ENCODE measurements around the gene LRP1.

DNA sequence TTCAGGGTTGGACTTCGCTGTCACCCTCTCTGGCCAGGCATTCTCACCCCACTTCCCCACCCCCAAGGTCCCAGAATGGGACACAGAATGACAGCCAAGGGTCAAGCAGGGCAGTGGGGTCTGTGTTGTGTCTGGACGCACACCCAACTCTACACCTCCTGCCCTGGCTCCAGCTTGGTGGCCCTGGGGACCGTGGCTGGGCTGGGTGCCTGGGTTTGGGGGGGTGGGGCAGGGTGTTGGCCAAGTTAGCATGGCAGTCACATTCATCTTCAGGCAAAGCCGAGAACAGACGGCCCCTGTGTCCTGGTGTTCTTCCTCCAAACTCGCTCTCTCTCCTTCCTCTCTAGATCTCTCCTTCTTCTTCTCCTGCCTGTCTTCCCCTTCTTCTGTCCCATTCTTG is 5.6 kb downstream of the LRP1 start:
- TF ChIP-seq POLR2AphosphoS5 (IDR thresholded peaks at IDR 0.05; ENCODE audit: low read depth, low read length) (no peak), TAF1 (IDR thresholded peaks at IDR 0.05; ENCODE audit: borderline replicate concordance, insufficient read depth, low read length) (no peak)
- TF ChIP-seq, protein P1, sequence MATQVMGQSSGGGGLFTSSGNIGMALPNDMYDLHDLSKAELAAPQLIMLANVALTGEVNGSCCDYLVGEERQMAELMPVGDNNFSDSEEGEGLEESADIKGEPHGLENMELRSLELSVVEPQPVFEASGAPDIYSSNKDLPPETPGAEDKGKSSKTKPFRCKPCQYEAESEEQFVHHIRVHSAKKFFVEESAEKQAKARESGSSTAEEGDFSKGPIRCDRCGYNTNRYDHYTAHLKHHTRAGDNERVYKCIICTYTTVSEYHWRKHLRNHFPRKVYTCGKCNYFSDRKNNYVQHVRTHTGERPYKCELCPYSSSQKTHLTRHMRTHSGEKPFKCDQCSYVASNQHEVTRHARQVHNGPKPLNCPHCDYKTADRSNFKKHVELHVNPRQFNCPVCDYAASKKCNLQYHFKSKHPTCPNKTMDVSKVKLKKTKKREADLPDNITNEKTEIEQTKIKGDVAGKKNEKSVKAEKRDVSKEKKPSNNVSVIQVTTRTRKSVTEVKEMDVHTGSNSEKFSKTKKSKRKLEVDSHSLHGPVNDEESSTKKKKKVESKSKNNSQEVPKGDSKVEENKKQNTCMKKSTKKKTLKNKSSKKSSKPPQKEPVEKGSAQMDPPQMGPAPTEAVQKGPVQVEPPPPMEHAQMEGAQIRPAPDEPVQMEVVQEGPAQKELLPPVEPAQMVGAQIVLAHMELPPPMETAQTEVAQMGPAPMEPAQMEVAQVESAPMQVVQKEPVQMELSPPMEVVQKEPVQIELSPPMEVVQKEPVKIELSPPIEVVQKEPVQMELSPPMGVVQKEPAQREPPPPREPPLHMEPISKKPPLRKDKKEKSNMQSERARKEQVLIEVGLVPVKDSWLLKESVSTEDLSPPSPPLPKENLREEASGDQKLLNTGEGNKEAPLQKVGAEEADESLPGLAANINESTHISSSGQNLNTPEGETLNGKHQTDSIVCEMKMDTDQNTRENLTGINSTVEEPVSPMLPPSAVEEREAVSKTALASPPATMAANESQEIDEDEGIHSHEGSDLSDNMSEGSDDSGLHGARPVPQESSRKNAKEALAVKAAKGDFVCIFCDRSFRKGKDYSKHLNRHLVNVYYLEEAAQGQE (IDR thresholded peaks at IDR 0.05; ENCODE audit: insufficient read depth in 1 of 2, low read depth in 2 of 2, low read length in 2 of 2), result no peak

Measured in PFSK-1 (cell line).